H9 (cell line): ENCODE data around the gene NAPEPLD. TPM values are rescaled to one million over a fixed set of nuclear protein-coding genes. Genes with fewer than 3 reads are reported as not detected.
"Not testable (repeated sequence)": the region's sequence is repeated elsewhere in the genome, so short reads cannot be mapped to it uniquely, and the experiment has no call there.

Experiments used
- DNase-seq: peaks from one replicate; pipeline ENCODE4 v3.0.0-alpha.2; 2017
- H2AFZ ChIP-seq: one replicate; pipeline ENCODE4 v1.6.1; 2013; ENCODE audit warnings: mild to moderate bottlenecking, low read length, control low read depth, moderate library complexity
- H2AK5ac ChIP-seq: 2 replicates; pipeline ENCODE4 v1.6.1; 2013; ENCODE audit warnings: low read length, control low read depth, mixed read lengths; ENCODE audit not compliant: insufficient read length
- H2BK120ac ChIP-seq: one replicate; pipeline ENCODE4 v1.6.1; 2013; ENCODE audit warnings: low read depth, mild to moderate bottlenecking, low read length, control low read depth, inconsistent platforms; ENCODE audit not compliant: poor library complexity, severe bottlenecking
- H2BK12ac ChIP-seq: 2 replicates; pipeline ENCODE4 v1.6.1; 2013; ENCODE audit warnings: low read length, control low read depth, mixed read lengths, low read depth; ENCODE audit not compliant: insufficient read length
- H2BK15ac ChIP-seq: 2 replicates; pipeline ENCODE4 v1.6.1; 2013; ENCODE audit warnings: low read depth, low read length, control low read depth
- H2BK20ac ChIP-seq: one replicate; pipeline ENCODE4 v1.6.1; 2013; ENCODE audit warnings: low read depth, mild to moderate bottlenecking, low read length, control low read depth, inconsistent platforms; ENCODE audit not compliant: poor library complexity, severe bottlenecking
- H2BK5ac ChIP-seq: 2 replicates; pipeline ENCODE4 v1.6.1; 2013; ENCODE audit warnings: low read length, control low read depth, mixed read lengths; ENCODE audit not compliant: insufficient read length
- H3K14ac ChIP-seq: 2 replicates; pipeline ENCODE4 v1.6.1; 2013; ENCODE audit warnings: low read length, control low read depth; ENCODE audit not compliant: insufficient read depth
- H3K18ac ChIP-seq: 2 replicates; pipeline ENCODE4 v1.6.1; 2013; ENCODE audit warnings: low read depth, mild to moderate bottlenecking, mixed read lengths, low read length, control low read depth; ENCODE audit not compliant: insufficient read length
- H3K23ac ChIP-seq: 2 replicates; pipeline ENCODE4 v1.6.1; 2013; ENCODE audit warnings: low read length, control low read depth, mixed read lengths, low read depth; ENCODE audit not compliant: insufficient read length
- H3K23me2 ChIP-seq: 2 replicates; pipeline ENCODE4 v1.6.1; 2013; ENCODE audit warnings: low read depth, mild to moderate bottlenecking, mixed read lengths, low read length, control low read depth; ENCODE audit not compliant: insufficient read length, poor library complexity, severe bottlenecking
- H3K27ac ChIP-seq: 2 replicates; pipeline ENCODE4 v1.5.1; 2013; ENCODE audit warnings: low read length, control low read depth, mixed read lengths, low read depth; ENCODE audit not compliant: insufficient read length
- H3K27me3 ChIP-seq: 2 replicates; pipeline ENCODE4 v1.6.1; 2013; ENCODE audit warnings: low read length, control low read depth, inconsistent platforms; ENCODE audit not compliant: insufficient read depth
- H3K4ac ChIP-seq: 2 replicates; pipeline ENCODE4 v1.6.1; 2013; ENCODE audit warnings: low read depth, mild to moderate bottlenecking, control low read depth, inconsistent platforms, low read length, moderate library complexity
- H3K4me1 ChIP-seq: 2 replicates; pipeline ENCODE4 v1.6.1; 2013; ENCODE audit warnings: low read length, control low read depth, inconsistent platforms; ENCODE audit not compliant: insufficient read depth
- H3K4me2 ChIP-seq: 2 replicates; pipeline ENCODE4 v1.6.1; 2013; ENCODE audit warnings: low read length, control low read depth, mixed read lengths; ENCODE audit not compliant: insufficient read length, insufficient read depth
- H3K56ac ChIP-seq: 2 replicates; pipeline ENCODE4 v1.6.1; 2013; ENCODE audit warnings: low read depth, mild to moderate bottlenecking, mixed read lengths, low read length, control low read depth; ENCODE audit not compliant: insufficient read length
- H3K79me1 ChIP-seq: 2 replicates; pipeline ENCODE4 v1.6.1; 2013; ENCODE audit warnings: low read depth, mild to moderate bottlenecking, moderate library complexity, low read length, control low read depth, inconsistent platforms; ENCODE audit not compliant: insufficient read depth, poor library complexity, severe bottlenecking
- H3K79me2 ChIP-seq: 2 replicates; pipeline ENCODE4 v1.6.1; 2013; ENCODE audit warnings: low read length, control low read depth, inconsistent platforms; ENCODE audit not compliant: insufficient read depth
- H3K9ac ChIP-seq: 2 replicates; pipeline ENCODE4 v1.6.1; 2013; ENCODE audit warnings: low read length, control low read depth, mixed read lengths; ENCODE audit not compliant: insufficient read length; ENCODE audit errors: extremely low read depth
- H3K9me3 ChIP-seq: one replicate; pipeline ENCODE4 v1.6.1; 2013; ENCODE audit warnings: low read depth, low read length, inconsistent platforms; ENCODE audit not compliant: control insufficient read depth
- H3T11ph ChIP-seq: one replicate; pipeline ENCODE4 v1.6.1; 2013; ENCODE audit warnings: mild to moderate bottlenecking, low read length, control low read depth, inconsistent platforms
- H4K20me1 ChIP-seq: one replicate; pipeline ENCODE4 v1.6.1; 2013; ENCODE audit not compliant: control insufficient read depth, insufficient read length, insufficient read depth
- H4K5ac ChIP-seq: 2 replicates; pipeline ENCODE4 v1.6.1; 2013; ENCODE audit warnings: low read depth, mild to moderate bottlenecking, mixed read lengths, low read length, control low read depth; ENCODE audit not compliant: insufficient read length
- H4K8ac ChIP-seq: replicated peaks from 2 replicates; pipeline ENCODE4 v1.6.1; 2013; ENCODE audit warnings: low read length, control low read depth, mixed read lengths, low read depth; ENCODE audit not compliant: insufficient read length
- H4K91ac ChIP-seq: 2 replicates; pipeline ENCODE4 v1.6.1; 2013; ENCODE audit warnings: low read depth, mild to moderate bottlenecking, moderate library complexity, mixed read lengths, low read length, control low read depth; ENCODE audit not compliant: insufficient read length
- H3K27ac Mint-ChIP-seq, 3 experiments: 2 replicates in 2 of 3; 3 replicates in 1 of 3; pipeline ENCODE4 v1.8.0; 2020 to 2021; ENCODE audit warnings: mixed read lengths in 3 of 3, mild to moderate bottlenecking in 1 of 3, moderate library complexity in 1 of 3
- H3K27me3 Mint-ChIP-seq: 2 replicates; pipeline ENCODE4 v1.8.0; 2021; ENCODE audit warnings: low read depth, mild to moderate bottlenecking, moderate library complexity, mixed read lengths
- H3K36me3 Mint-ChIP-seq, 3 experiments: 2 replicates in 2 of 3; 3 replicates in 1 of 3; pipeline ENCODE4 v1.8.0; 2020 to 2021; ENCODE audit warnings: low read depth in 3 of 3, mixed read lengths in 3 of 3; ENCODE audit not compliant: insufficient read depth in 1 of 3
- H3K4me1 Mint-ChIP-seq, 2 experiments: 2 replicates each; pipeline ENCODE4 v1.8.0; 2020; ENCODE audit warnings: mixed read lengths in 2 of 2
- H3K4me3 Mint-ChIP-seq, 2 experiments: 2 replicates in 1 of 2; 3 replicates in 1 of 2; pipeline ENCODE4 v1.8.0; 2020 to 2021; ENCODE audit warnings: mild to moderate bottlenecking in 2 of 2, mixed read lengths in 2 of 2, moderate library complexity in 1 of 2
- H3K9me3 Mint-ChIP-seq, 2 experiments: 2 replicates in 1 of 2; 3 replicates in 1 of 2; pipeline ENCODE4 v1.8.0; 2020; ENCODE audit warnings: mild to moderate bottlenecking in 2 of 2, mixed read lengths in 2 of 2, moderate library complexity in 1 of 2
- WGBS: extraction: QIAGEN DNeasy Blood & Tissue Kit; methylation state at CpG from one replicate; pipeline ENCODE4 v1.1.7; 2013; ENCODE audit warnings: missing lambda C conversion rate, low lambda C conversion rate, mixed read lengths; ENCODE audit not compliant: insufficient read length; ENCODE audit errors: extremely low coverage; 5-methylcytosine and 5-hydroxymethylcytosine counted together
- total RNA-seq: library from RNA; stranded (reverse); gene quantifications from 2 replicates; pipeline ENCODE4 v1.2.1, GENCODE V29; 2021
- TF ChIP-seq, protein P1 (sequence below): fragments of 200-600 bp; sonication (generic); conservative IDR thresholded peaks from 3 replicates; pipeline ENCODE4 v1.8.0; 2021; ENCODE audit warnings: antibody characterized with exemption, mild to moderate bottlenecking

Gene NAPEPLD
- total RNA-seq, 1 experiment from 2014 or later, result 9.3 TPM

DNA sequence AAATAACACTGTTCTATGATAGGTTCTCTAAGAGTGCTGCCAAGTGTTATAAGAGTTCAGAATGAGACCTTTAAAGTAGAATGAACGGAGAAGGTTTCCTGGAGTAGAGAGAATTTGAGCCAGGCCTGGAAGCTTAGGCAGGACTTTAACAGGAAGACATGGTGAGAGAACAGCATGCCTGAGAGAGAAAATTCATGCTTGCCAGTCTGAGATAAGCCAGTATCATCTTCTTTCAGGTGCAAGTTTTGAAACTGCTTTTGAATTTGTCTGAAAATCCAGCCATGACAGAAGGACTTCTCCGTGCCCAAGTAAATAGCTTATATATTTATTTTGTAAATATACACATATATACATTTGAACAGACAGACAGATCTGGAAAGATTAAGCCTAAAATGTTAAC, 51.9 kb downstream of the NAPEPLD start:
- Histone ChIP-seq H2AFZ (no peak overlapping the region), H3K27me3 (no peaks in the 10 kb centered on the region), H3K79me2 (no peaks in the 10 kb centered on the region), H3K23ac (no peak overlapping the region), H3K56ac (no peak overlapping the region), H3K4me2 (no peak overlapping the region), H4K20me1 (no peaks in the 10 kb centered on the region), H2BK15ac (no peak overlapping the region), H3K23me2 (no peaks in the 10 kb centered on the region), H3K9ac (no peak overlapping the region), H3K14ac (no peak overlapping the region), H4K5ac (no peak overlapping the region), H2BK20ac (no peak overlapping the region), H2BK120ac (no peak overlapping the region), H3T11ph (no peak overlapping the region), H4K91ac (no peak overlapping the region), H4K8ac (no peak overlapping the region), H3K4me1 (no peaks in the 10 kb centered on the region), H2BK12ac (no peak overlapping the region), H3K79me1 (no peaks in the 10 kb centered on the region), H2AK5ac (no peak overlapping the region), H3K18ac (no peak overlapping the region), H2BK5ac (no peak overlapping the region), H3K27ac (no peak overlapping the region), H3K4ac (no peak overlapping the region), H3K9me3 (no peaks in the 10 kb centered on the region)
- DNase-seq, result no peak
- no peaks in the 10 kb centered on the region for H3K4me1 Mint-ChIP-seq
- TF ChIP-seq, protein P1, sequence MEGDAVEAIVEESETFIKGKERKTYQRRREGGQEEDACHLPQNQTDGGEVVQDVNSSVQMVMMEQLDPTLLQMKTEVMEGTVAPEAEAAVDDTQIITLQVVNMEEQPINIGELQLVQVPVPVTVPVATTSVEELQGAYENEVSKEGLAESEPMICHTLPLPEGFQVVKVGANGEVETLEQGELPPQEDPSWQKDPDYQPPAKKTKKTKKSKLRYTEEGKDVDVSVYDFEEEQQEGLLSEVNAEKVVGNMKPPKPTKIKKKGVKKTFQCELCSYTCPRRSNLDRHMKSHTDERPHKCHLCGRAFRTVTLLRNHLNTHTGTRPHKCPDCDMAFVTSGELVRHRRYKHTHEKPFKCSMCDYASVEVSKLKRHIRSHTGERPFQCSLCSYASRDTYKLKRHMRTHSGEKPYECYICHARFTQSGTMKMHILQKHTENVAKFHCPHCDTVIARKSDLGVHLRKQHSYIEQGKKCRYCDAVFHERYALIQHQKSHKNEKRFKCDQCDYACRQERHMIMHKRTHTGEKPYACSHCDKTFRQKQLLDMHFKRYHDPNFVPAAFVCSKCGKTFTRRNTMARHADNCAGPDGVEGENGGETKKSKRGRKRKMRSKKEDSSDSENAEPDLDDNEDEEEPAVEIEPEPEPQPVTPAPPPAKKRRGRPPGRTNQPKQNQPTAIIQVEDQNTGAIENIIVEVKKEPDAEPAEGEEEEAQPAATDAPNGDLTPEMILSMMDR, result no peak
- no CpG with 5 or more reads among the region's 2 CpGs for WGBS
- no peaks in the 10 kb centered on the region for H3K27me3 Mint-ChIP-seq
- H3K27ac Mint-ChIP-seq, result no peak overlapping the region
- H3K9me3 Mint-ChIP-seq, result no peaks in the 10 kb centered on the region
- no peak overlapping the region for H3K4me3 Mint-ChIP-seq
- peaks cover 8 to 38% (median 31%) of the 10 kb centered on the region in 3 experiments; a peak in 6 of 7 replicates for H3K36me3 Mint-ChIP-seq

DNA sequence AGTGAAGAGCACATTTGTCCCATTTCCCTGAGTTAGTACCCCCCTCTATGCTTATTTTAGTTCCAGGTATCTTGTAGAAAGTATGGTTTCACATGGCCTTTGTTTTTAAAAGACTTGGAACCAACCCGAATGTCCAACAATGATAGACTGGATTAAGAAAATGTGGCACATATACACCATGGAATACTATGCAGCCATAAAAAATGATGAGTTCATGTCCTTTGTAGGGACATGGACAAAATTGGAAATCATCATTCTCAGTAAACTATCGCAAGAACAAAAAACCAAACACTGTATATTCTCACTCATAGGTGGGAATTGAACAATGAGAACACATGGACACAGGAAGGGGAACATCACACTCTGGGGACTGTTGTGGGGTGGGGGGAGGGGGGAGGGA, 53.3 kb downstream of the NAPEPLD start:
- not testable (repeated sequence) for H3K79me1 ChIP-seq, H3T11ph ChIP-seq, H3K9ac ChIP-seq, H2BK20ac ChIP-seq, H3K23me2 ChIP-seq, H3K4me1 Mint-ChIP-seq, H3K56ac ChIP-seq, H3K27me3 ChIP-seq, H3K79me2 ChIP-seq, H3K9me3 ChIP-seq, H3K23ac ChIP-seq, H3K4me2 ChIP-seq, H3K4me3 Mint-ChIP-seq, H2BK12ac ChIP-seq, H4K8ac ChIP-seq, H2BK15ac ChIP-seq, DNase-seq, H3K27ac Mint-ChIP-seq, H3K4me1 ChIP-seq, H2BK5ac ChIP-seq, H3K4ac ChIP-seq, H2BK120ac ChIP-seq, H2AK5ac ChIP-seq, H2AFZ ChIP-seq, H3K9me3 Mint-ChIP-seq, H3K18ac ChIP-seq, H3K27me3 Mint-ChIP-seq, H4K91ac ChIP-seq, H3K27ac ChIP-seq, H4K20me1 ChIP-seq, H3K14ac ChIP-seq, H4K5ac ChIP-seq
- H3K36me3 Mint-ChIP-seq, result peaks cover 8 to 45% (median 33%) of the 10 kb centered on the region in 3 experiments; a peak in 6 of 7 replicates
- no CpG with 5 or more reads among the region's 2 CpGs for WGBS
